Measurements from ENCODE around the gene FRMD4B. TPM values are rescaled to one million over a fixed set of nuclear protein-coding genes. Genes with fewer than 3 reads are reported as not detected.

FRMD4B gene
- total RNA-seq, 4 donors from 2014 or later = 10.5 to 22.0 (median 14.8) TPM

- no peak overlapping the region for H3K27ac ChIP-seq (replicated peaks in 1 of 4)
- H3K9me3 ChIP-seq = no peaks in the 10 kb centered on the region
- H3K4me1 ChIP-seq = no peaks in the 10 kb centered on the region
- H3K27me3 ChIP-seq = no peaks in the 10 kb centered on the region
- no peak for TF ChIP-seq POLR2AphosphoS5 (IDR thresholded peaks at IDR 0.05)
- TF ChIP-seq POLR2A (IDR thresholded peaks at IDR 0.05; ENCODE audit: low read depth) = no peak
- no peak for TF ChIP-seq EP300 (IDR thresholded peaks at IDR 0.05)
- TF ChIP-seq, protein P1, sequence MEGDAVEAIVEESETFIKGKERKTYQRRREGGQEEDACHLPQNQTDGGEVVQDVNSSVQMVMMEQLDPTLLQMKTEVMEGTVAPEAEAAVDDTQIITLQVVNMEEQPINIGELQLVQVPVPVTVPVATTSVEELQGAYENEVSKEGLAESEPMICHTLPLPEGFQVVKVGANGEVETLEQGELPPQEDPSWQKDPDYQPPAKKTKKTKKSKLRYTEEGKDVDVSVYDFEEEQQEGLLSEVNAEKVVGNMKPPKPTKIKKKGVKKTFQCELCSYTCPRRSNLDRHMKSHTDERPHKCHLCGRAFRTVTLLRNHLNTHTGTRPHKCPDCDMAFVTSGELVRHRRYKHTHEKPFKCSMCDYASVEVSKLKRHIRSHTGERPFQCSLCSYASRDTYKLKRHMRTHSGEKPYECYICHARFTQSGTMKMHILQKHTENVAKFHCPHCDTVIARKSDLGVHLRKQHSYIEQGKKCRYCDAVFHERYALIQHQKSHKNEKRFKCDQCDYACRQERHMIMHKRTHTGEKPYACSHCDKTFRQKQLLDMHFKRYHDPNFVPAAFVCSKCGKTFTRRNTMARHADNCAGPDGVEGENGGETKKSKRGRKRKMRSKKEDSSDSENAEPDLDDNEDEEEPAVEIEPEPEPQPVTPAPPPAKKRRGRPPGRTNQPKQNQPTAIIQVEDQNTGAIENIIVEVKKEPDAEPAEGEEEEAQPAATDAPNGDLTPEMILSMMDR (IDR thresholded peaks at IDR 0.05) = no peak
- intact Hi-C loops (cut with DNase I) = no loop called here
- WGBS = 95% methylated on average over 11 of the region's 35 CpGs
- H3K36me3 ChIP-seq = no peaks in the 10 kb centered on the region
- no peak overlapping the region for H3K4me3 ChIP-seq
- DNase-seq (ENCODE audit: extremely low spot score) = no peak
These were observed 125.6 kb downstream of the FRMD4B start for GRCh38 chr3:69260216-69260787.

GRCh38 chr3:69259125-69259524 is 126.8 kb downstream of the FRMD4B start:
- TF ChIP-seq, protein P1 (IDR thresholded peaks at IDR 0.05) = no peak
- no peak for TF ChIP-seq POLR2A (IDR thresholded peaks at IDR 0.05; ENCODE audit: low read depth)
- no peak for TF ChIP-seq POLR2AphosphoS5 (IDR thresholded peaks at IDR 0.05)
- Histone ChIP-seq H3K4me3 (no peak overlapping the region), H3K36me3 (no peaks in the 10 kb centered on the region), H3K27ac (replicated peaks in 1 of 4) (no peak overlapping the region), H3K9me3 (no peaks in the 10 kb centered on the region), H3K27me3 (no peaks in the 10 kb centered on the region), H3K4me1 (no peaks in the 10 kb centered on the region)
- intact Hi-C loops (cut with DNase I) = no loop called here
- WGBS = 90% methylated on average over 9 of the region's 9 CpGs
- no peak for DNase-seq (ENCODE audit: extremely low spot score)

- Histone ChIP-seq H3K27ac (replicated peaks in 1 of 4) (no peak overlapping the region), H3K27me3 (no peaks in the 10 kb centered on the region), H3K9me3 (no peaks in the 10 kb centered on the region), H3K4me1 (no peaks in the 10 kb centered on the region), H3K36me3 (no peaks in the 10 kb centered on the region), H3K4me3 (no peak overlapping the region)
- intact Hi-C loops (cut with DNase I) = no loop called here
- no peak for DNase-seq (ENCODE audit: extremely low spot score)
- 81% methylated on average over 3 of the region's 3 CpGs for WGBS
- TF ChIP-seq POLR2AphosphoS5 (IDR thresholded peaks at IDR 0.05) = no peak
- TF ChIP-seq, protein P1 (IDR thresholded peaks at IDR 0.05) = no peak
These were observed 130.0 kb downstream of the FRMD4B start for GRCh38 chr3:69255928-69256327.

- Histone ChIP-seq H3K9me3 (no peaks in the 10 kb centered on the region), H3K4me1 (no peaks in the 10 kb centered on the region), H3K27me3 (no peaks in the 10 kb centered on the region), H3K27ac (replicated peaks in 1 of 4) (no peak overlapping the region), H3K4me3 (no peak overlapping the region), H3K36me3 (no peaks in the 10 kb centered on the region)
- DNase-seq (ENCODE audit: extremely low spot score) = no peak
- 87% methylated on average over 4 of the region's 4 CpGs for WGBS
- TF ChIP-seq, protein P1 (IDR thresholded peaks at IDR 0.05) = no peak
- TF ChIP-seq POLR2A (IDR thresholded peaks at IDR 0.05; ENCODE audit: low read depth) (no peak), EP300 (IDR thresholded peaks at IDR 0.05) (no peak), POLR2AphosphoS5 (IDR thresholded peaks at IDR 0.05) (no peak)
- intact Hi-C loops (cut with DNase I) = no loop called here
These were observed 131.5 kb downstream of the FRMD4B start for GRCh38 chr3:69254351-69254750.

GRCh38 chr3:69252631-69253030 is 133.3 kb downstream of the FRMD4B start:
- 96% methylated on average over 4 of the region's 4 CpGs for WGBS
- H3K4me3 ChIP-seq = no peak overlapping the region
- intact Hi-C loops (cut with DNase I) = no loop called here

More at GRCh38 chr3:69252631-69253030, 133.3 kb downstream of the FRMD4B start:
- Histone ChIP-seq H3K36me3 (no peaks in the 10 kb centered on the region), H3K27me3 (no peaks in the 10 kb centered on the region), H3K4me1 (no peaks in the 10 kb centered on the region), H3K27ac (replicated peaks in 1 of 4) (no peak overlapping the region), H3K9me3 (no peaks in the 10 kb centered on the region)
- no peak for DNase-seq (ENCODE audit: extremely low spot score)
- TF ChIP-seq, protein P1 (IDR thresholded peaks at IDR 0.05) = no peak
- no peak for TF ChIP-seq POLR2AphosphoS5 (IDR thresholded peaks at IDR 0.05)
- TF ChIP-seq EP300 (IDR thresholded peaks at IDR 0.05) = no peak
- no peak for TF ChIP-seq POLR2A (IDR thresholded peaks at IDR 0.05; ENCODE audit: low read depth)

Measured in esophagus muscularis mucosa (tissue), 4 donors.